Measurements from ENCODE around the gene PIK3C2G. TPM values are rescaled to one million over a fixed set of nuclear protein-coding genes. Genes with fewer than 3 reads are reported as not detected.

PIK3C2G gene
- total and polyA plus RNA-seq, 2 of the 13 experiments (the other 11 are each of a cell fraction or from before 2014, with no cell fraction given): not detected

DNA sequence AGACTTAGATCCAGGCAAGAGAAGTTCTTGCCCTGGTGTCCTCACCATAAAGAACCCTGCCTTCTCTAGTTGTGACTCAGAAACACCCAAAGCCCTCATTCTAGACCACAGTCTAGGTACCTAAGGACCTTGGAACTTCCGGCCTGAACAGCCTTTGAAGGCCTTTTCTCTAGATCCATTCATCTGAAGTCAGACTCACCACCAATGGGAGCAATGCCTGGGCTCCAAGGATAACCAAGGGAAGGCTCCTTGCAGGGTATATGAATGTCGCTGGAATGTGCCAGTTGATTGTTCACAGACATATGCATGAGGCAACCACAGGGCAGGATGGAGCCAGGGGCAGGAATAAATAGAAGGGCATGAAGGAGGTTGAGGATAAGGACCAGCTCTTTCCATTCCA lies 390.2 kb downstream of the PIK3C2G start:
- no peaks in the 10 kb centered on the region for H3K4me1 ChIP-seq (ENCODE audit: insufficient read depth, low read length)
- TF ChIP-seq MYC (CRISPR knock-in tag; IDR thresholded peaks at IDR 0.05; ENCODE audit: borderline replicate concordance) (no peak), HINFP (CRISPR knock-in tag; IDR thresholded peaks at IDR 0.05; ENCODE audit: low read depth) (no peak), GABPA (IDR thresholded peaks at IDR 0.05; ENCODE audit: low read depth, low read length) (no peak), GABPA (CRISPR knock-in tag; IDR thresholded peaks at IDR 0.05; ENCODE audit: low read depth) (no peak)
- no peak overlapping the region for H3K4me2 ChIP-seq (ENCODE audit: low read depth, low read length)
- no peak for ATAC-seq
- H3K79me2 ChIP-seq (ENCODE audit: insufficient read depth, low read length): no peaks in the 10 kb centered on the region
- in situ Hi-C loops (cut with HindIII; ENCODE audit: extremely low pct_ligation_motif_present, low pct_unique_long_range_greater_than_20kb): no loop called here
- no peaks in the 10 kb centered on the region for H3K9me3 ChIP-seq (ENCODE audit: low read length)
- intact Hi-C loops (cut with micrococcal nuclease; ENCODE audit: unreplicated experiment): no loop called here
- no peak overlapping the region for H3K9ac ChIP-seq (ENCODE audit: insufficient read depth, low read depth, low read length)
- ChIA-PET POLR2A (no interaction called here), CTCF (ENCODE audit: low intra/inter-chr PET ratio, low total read pairs) (no interaction called here)
- no peak for DNase-seq (ENCODE audit: low spot score)
- 0% methylated on average over 2 of the region's 2 CpGs for WGBS (ENCODE audit: low lambda C conversion rate)
- no peaks in the 10 kb centered on the region for H3K36me3 ChIP-seq (replicated peaks in 1 of 2; ENCODE audit: control insufficient read depth in 1 of 2, insufficient read depth in 2 of 2, low read length in 2 of 2)
- H3K27me3 ChIP-seq (ENCODE audit: control insufficient read depth in 1 of 2, insufficient read depth in 2 of 2, low read length in 2 of 2): no peaks in the 10 kb centered on the region
- H3K27ac ChIP-seq (ENCODE audit: extremely low read length, insufficient read depth, low read length): no peak overlapping the region
- no peaks in the 10 kb centered on the region for H4K20me1 ChIP-seq (ENCODE audit: insufficient read depth, low read length)
- no TSS peak for BruUV-seq (replicated peaks)
- no peak for FAIRE-seq
- H2AFZ ChIP-seq (ENCODE audit: low read length): no peak overlapping the region
- no peak overlapping the region for H3K4me3 ChIP-seq (replicated peaks in 1 of 3; ENCODE audit: insufficient read depth in 1 of 3, low read depth in 2 of 3, low read length in 3 of 3)

DNA sequence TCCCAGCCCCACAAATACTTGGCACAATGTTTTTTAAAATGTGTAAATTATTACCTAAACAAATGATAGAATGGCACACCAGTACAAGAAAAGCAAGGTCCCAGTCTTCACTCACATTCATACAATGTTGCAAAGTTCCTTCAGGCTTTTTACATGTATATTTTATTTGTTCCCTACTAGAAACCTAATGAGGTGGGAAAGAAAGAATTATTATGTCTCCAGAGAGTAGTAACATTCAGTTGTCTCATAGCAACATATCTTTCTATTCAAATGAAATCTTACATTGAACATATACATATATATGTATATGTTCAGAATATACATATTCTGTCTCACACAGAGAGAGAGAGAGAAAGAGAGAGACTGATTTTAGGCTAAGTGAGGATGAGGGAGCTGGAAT lies 391.3 kb downstream of the PIK3C2G start:
- Histone ChIP-seq H3K4me2 (ENCODE audit: low read depth, low read length) (no peak overlapping the region), H3K9me3 (ENCODE audit: low read length) (no peaks in the 10 kb centered on the region), H3K36me3 (replicated peaks in 1 of 2; ENCODE audit: control insufficient read depth in 1 of 2, insufficient read depth in 2 of 2, low read length in 2 of 2) (no peaks in the 10 kb centered on the region), H3K27me3 (ENCODE audit: control insufficient read depth in 1 of 2, insufficient read depth in 2 of 2, low read length in 2 of 2) (no peaks in the 10 kb centered on the region), H3K4me1 (ENCODE audit: insufficient read depth, low read length) (no peaks in the 10 kb centered on the region), H3K27ac (ENCODE audit: extremely low read length, insufficient read depth, low read length) (no peak overlapping the region), H3K4me3 (replicated peaks in 1 of 3; ENCODE audit: insufficient read depth in 1 of 3, low read depth in 2 of 3, low read length in 3 of 3) (no peak overlapping the region), H3K9ac (ENCODE audit: insufficient read depth, low read depth, low read length) (no peak overlapping the region), H2AFZ (ENCODE audit: low read length) (no peak overlapping the region), H4K20me1 (ENCODE audit: insufficient read depth, low read length) (no peaks in the 10 kb centered on the region), H3K79me2 (ENCODE audit: insufficient read depth, low read length) (no peaks in the 10 kb centered on the region)
- no TSS peak for BruUV-seq (replicated peaks)
- ChIA-PET CTCF (ENCODE audit: low intra/inter-chr PET ratio, low total read pairs) (no interaction called here), POLR2A (no interaction called here)
- FAIRE-seq: no peak
- DNase-seq (ENCODE audit: low spot score): no peak
- TF ChIP-seq ZNF746 (CRISPR knock-in tag; IDR thresholded peaks at IDR 0.05): no peak
- TF ChIP-seq ZFX (CRISPR knock-in tag; IDR thresholded peaks at IDR 0.05; ENCODE audit: low read depth): no peak
- no peak for TF ChIP-seq MYNN (CRISPR knock-in tag; IDR thresholded peaks at IDR 0.05; ENCODE audit: low read depth)
- TF ChIP-seq FOXA1 (IDR thresholded peaks at IDR 0.05): no peak
- no peak for TF ChIP-seq FOXA1 (CRISPR knock-in tag; IDR thresholded peaks at IDR 0.05)
- no peak for TF ChIP-seq ZFP37 (CRISPR knock-in tag; IDR thresholded peaks at IDR 0.05; ENCODE audit: borderline replicate concordance)
- TF ChIP-seq PCBP2 (optimal IDR thresholded peaks at IDR 0.05; ENCODE audit: low read depth, low read length, poor library complexity, severe bottlenecking): no peak
- no peak for TF ChIP-seq SAFB2 (CRISPR knock-in tag; IDR thresholded peaks at IDR 0.05; ENCODE audit: borderline replicate concordance, low read depth)
- in situ Hi-C loops (cut with HindIII; ENCODE audit: extremely low pct_ligation_motif_present, low pct_unique_long_range_greater_than_20kb) (no loop called here), intact Hi-C loops (cut with micrococcal nuclease; ENCODE audit: unreplicated experiment) (no loop called here)
- no peak for ATAC-seq
